Motor neuron (in vitro differentiated cells): ENCODE results near the gene SYNJ2. TPM values are rescaled to one million over a fixed set of nuclear protein-coding genes. Genes with fewer than 3 reads are reported as not detected.
"Not testable (repeated sequence)": the region's sequence is repeated elsewhere in the genome, so short reads cannot be mapped to it uniquely, and the experiment has no call there.

Source experiments
- ATAC-seq, 8 experiments: fragments of 200-7000 bp; cut with Tn5 transposase; replicated peaks in 6 of 8; 2 replicates each; pipeline ENCODE4 v1.8.0; 2021; ENCODE audit warnings: mild to moderate bottlenecking in 8 of 8, moderate library complexity in 8 of 8
- H3K27ac ChIP-seq, 2 donors: fragments of 250-450 bp; sonication (Bioruptor Pico); 2 replicates each; pipeline ENCODE4 v1.9.0; 2021; ENCODE audit warnings: antibody characterized with exemption in 2 of 2, mild to moderate bottlenecking in 2 of 2, moderate library complexity in 1 of 2
- H3K4me1 ChIP-seq, 2 donors: fragments of 250-450 bp; sonication (Bioruptor Pico); replicated peaks in 1 of 2; 2 replicates each; pipeline ENCODE4 v1.6.1; 2021; ENCODE audit warnings: antibody characterized with exemption in 2 of 2, mild to moderate bottlenecking in 2 of 2, moderate library complexity in 1 of 2
- H3K4me3 ChIP-seq, 5 donors: fragments of 250-450 bp; sonication (Bioruptor Pico); 2 replicates each; pipeline ENCODE4 v1.9.0; 2021; ENCODE audit warnings: antibody characterized with exemption in 5 of 5, mild to moderate bottlenecking in 5 of 5, moderate library complexity in 4 of 5
- WGBS, 10 experiments: fragments of 450-650 bp; shearing (Covaris generic); methylation state at CpG; one replicate each; pipeline ENCODE4 v1.0.0; 2022; 5-methylcytosine and 5-hydroxymethylcytosine counted together
- in situ Hi-C, 9 experiments: fragments of 400-800 bp; cut with MboI; loops; one replicate each; pipeline ENCODE4 v1.15.0; 2021; ENCODE audit warnings: low sequenced_read_pairs in 9 of 9, low pct_unique_long_range_greater_than_20kb in 2 of 9; ENCODE audit not compliant: unreplicated experiment in 9 of 9
- total RNA-seq, 8 experiments: library from RNA; unstranded; fragments of 300-600 nt; gene quantifications; 2 replicates each; pipeline versions ENCODE4 v1.2.3 to v1.2.4, GENCODE V29; 2022

Gene SYNJ2, protein sequence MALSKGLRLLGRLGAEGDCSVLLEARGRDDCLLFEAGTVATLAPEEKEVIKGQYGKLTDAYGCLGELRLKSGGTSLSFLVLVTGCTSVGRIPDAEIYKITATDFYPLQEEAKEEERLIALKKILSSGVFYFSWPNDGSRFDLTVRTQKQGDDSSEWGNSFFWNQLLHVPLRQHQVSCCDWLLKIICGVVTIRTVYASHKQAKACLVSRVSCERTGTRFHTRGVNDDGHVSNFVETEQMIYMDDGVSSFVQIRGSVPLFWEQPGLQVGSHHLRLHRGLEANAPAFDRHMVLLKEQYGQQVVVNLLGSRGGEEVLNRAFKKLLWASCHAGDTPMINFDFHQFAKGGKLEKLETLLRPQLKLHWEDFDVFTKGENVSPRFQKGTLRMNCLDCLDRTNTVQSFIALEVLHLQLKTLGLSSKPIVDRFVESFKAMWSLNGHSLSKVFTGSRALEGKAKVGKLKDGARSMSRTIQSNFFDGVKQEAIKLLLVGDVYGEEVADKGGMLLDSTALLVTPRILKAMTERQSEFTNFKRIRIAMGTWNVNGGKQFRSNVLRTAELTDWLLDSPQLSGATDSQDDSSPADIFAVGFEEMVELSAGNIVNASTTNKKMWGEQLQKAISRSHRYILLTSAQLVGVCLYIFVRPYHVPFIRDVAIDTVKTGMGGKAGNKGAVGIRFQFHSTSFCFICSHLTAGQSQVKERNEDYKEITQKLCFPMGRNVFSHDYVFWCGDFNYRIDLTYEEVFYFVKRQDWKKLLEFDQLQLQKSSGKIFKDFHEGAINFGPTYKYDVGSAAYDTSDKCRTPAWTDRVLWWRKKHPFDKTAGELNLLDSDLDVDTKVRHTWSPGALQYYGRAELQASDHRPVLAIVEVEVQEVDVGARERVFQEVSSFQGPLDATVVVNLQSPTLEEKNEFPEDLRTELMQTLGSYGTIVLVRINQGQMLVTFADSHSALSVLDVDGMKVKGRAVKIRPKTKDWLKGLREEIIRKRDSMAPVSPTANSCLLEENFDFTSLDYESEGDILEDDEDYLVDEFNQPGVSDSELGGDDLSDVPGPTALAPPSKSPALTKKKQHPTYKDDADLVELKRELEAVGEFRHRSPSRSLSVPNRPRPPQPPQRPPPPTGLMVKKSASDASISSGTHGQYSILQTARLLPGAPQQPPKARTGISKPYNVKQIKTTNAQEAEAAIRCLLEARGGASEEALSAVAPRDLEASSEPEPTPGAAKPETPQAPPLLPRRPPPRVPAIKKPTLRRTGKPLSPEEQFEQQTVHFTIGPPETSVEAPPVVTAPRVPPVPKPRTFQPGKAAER (N-terminal part only)
- 10 to 100 TPM in 2 of 8 experiments, 1 to 10 TPM in 4, under 1 TPM in 2; 0.60 to 35.5 (median 2.2) TPM for total RNA-seq

DNA sequence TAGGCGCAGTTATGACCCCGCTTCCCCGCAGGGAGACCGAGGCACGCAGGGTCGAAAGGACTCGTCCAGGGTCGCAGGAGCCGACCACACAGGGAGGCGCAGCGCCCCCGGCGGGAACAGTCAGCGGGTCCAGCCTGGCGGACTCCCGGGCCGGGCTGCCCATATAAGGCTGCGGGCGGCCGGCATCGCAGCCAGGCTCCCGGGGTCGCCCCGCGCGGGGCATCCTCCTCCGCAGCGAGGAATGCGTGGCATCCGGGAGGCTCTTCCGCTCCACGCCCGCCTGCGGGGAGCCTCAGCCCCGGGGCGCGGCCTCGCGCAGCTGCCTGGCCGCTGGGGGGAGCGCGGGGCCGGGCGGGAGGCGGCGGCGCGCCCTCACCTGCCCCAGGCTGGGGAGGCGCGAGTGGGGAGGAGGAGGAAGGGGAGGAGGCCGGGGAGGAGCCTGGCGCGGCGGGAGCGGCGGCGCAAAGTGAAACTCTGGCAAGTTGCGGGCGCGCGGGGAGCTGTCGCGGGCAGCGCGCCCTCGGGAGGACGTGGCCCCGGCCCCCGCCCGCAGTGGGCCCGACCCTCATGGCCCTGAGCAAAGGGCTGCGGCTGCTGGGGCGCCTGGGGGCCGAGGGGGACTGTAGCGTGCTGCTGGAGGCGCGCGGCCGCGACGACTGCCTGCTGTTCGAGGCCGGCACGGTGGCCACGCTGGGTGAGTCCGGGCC, at the start of gene SYNJ2:
TSS of gene SYNJ2 (plus strand) at position 469 of the 707 bp plus-strand sequence. CDS start at position 568, 99 bp downstream.
- peak within 1 kb of the TSS; percentile 34 to 49 (median 40) for H3K4me3 ChIP-seq
- WGBS, 10 experiments: 6 to 20% (median 12%) methylated on average over 3 to 13 of the region's 86 CpGs; no CpG with 5 or more reads in 7 of the 10 experiments
- peak; percentile 61 to 86 (median 80) for ATAC-seq
- H3K27ac ChIP-seq: no peak within 1 kb of the TSS
- in situ Hi-C loops: no loop called here
- H3K4me1 ChIP-seq: peaks cover 0 to 4% of the 10 kb centered on the region in 2 donors

GRCh38 chr6:157935786-157936185, 45.9 kb upstream of the SYNJ2 start:
- in situ Hi-C loops: no loop called here
- no peak overlapping the region for H3K27ac ChIP-seq
- 29 to 100% (median 60%) methylated on average over 1 to 2 of the region's 2 CpGs; no CpG with 5 or more reads in 1 of the 10 experiments for WGBS, 10 experiments

GRCh38 chr6:157937318-157937717, 44.3 kb upstream of the SYNJ2 start:
- in situ Hi-C loops: no loop called here
- Histone ChIP-seq H3K4me1 (no peaks in the 10 kb centered on the region), H3K4me3 (no peak overlapping the region), H3K27ac (no peak overlapping the region)
- ATAC-seq: no peak
- 68 to 100% (median 96%) methylated on average over 1 to 3 of the region's 3 CpGs; no CpG with 5 or more reads in 1 of the 10 experiments for WGBS, 10 experiments

More at GRCh38 chr6:157935786-157936185, 45.9 kb upstream of the SYNJ2 start:
- ATAC-seq: no peak
- H3K4me3 ChIP-seq: no peak overlapping the region
- H3K4me1 ChIP-seq: no peaks in the 10 kb centered on the region

DNA sequence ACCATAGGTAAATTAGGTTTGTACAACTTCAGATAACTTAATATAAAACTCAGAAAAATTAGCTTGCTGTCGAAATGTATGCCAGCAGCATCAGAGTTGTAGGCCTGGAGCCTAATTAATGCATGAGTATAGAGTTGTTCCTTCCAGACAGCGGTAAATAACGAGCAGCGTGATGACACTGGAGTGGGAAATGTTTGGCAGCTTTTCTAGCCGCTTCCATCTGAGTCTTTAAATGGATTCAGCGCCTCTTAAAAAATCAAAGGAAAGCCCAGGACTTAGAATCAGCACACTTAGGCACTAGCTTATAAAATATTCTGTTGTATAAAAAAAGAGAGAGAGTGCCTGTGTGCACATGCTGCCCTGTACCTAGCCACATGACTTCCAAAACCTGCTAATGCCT, 43.7 kb upstream of the SYNJ2 start:
- H3K4me3 ChIP-seq: no peak overlapping the region
- H3K27ac ChIP-seq: no peak overlapping the region

GRCh38 chr6:157940375-157941036, 41.2 kb upstream of the SYNJ2 start:
- H3K4me3 ChIP-seq: not testable (repeated sequence)

More for the DNA sequence above, 43.7 kb upstream of the SYNJ2 start:
- no peak for ATAC-seq
- in situ Hi-C loops: no loop called here
- 84 to 100% (median 93%) methylated on average over 3 to 6 of the region's 6 CpGs; no CpG with 5 or more reads in 1 of the 10 experiments for WGBS, 10 experiments
- no peaks in the 10 kb centered on the region for H3K4me1 ChIP-seq

GRCh38 chr6:157941101-157941863, 40.4 kb upstream of the SYNJ2 start:
- in situ Hi-C loops: no loop called here
- H3K27ac ChIP-seq: no peak overlapping the region
- no peak overlapping the region for H3K4me3 ChIP-seq
- no peak for ATAC-seq
- H3K4me1 ChIP-seq: no peaks in the 10 kb centered on the region
- WGBS, 10 experiments: 74 to 94% (median 89%) methylated on average over 1 to 9 of the region's 13 CpGs; no CpG with 5 or more reads in 1 of the 10 experiments

More at GRCh38 chr6:157940375-157941036, 41.2 kb upstream of the SYNJ2 start:
- in situ Hi-C loops, ATAC-seq, H3K27ac ChIP-seq, H3K4me1 ChIP-seq: not testable (repeated sequence)
- WGBS, 10 experiments: 94 to 100% (median 98%) methylated on average over 1 to 10 of the region's 12 CpGs; no CpG with 5 or more reads in 1 of the 10 experiments

GRCh38 chr6:157942351-157942750, 39.3 kb upstream of the SYNJ2 start:
- ATAC-seq: no peak
- no peaks in the 10 kb centered on the region for H3K4me1 ChIP-seq
- in situ Hi-C loops: no loop called here
- WGBS, 10 experiments: 45 to 93% (median 82%) methylated on average over 1 to 6 of the region's 14 CpGs; no CpG with 5 or more reads in 3 of the 10 experiments
- no peak overlapping the region for H3K4me3 ChIP-seq
- H3K27ac ChIP-seq: no peak overlapping the region

DNA sequence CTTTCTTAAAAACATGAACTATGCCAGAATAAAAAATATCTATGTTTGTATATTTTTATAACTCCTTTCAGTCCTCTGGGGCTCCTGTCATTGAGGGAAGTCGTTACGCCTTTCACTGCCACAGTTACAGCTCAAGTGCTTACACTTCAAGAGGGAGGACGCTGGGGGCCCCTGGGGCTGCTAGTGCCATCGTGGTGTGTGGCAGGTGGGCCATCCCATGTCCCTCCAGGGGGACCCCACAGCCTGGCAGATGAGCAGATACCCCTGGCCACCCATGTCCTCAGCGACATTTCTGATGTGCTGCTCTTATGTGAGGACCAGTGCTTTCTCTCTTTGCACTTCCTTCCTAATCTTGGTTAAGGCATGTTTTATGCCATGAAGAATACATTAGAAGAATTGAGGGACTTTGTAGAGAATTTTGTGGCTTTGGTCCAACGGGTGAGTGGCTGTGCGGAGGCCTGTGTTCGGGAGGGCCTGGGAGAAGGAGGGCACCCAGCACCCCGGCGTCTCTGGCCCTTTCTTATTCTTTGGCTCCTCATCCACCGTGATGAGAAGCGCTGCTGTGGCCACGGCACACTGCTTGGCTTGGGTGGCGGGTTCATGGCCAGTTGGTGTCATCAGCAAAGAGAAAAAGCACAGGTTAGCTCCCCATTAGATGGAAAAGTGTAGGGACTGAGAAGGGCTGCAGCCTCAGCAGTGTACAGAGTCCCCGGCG, 38.3 kb upstream of the SYNJ2 start:
- WGBS, 10 experiments: 88 to 100% (median 95%) methylated on average over 2 to 7 of the region's 16 CpGs; no CpG with 5 or more reads in 3 of the 10 experiments
- in situ Hi-C loops: no loop called here
- H3K4me1 ChIP-seq: no peaks in the 10 kb centered on the region
- H3K4me3 ChIP-seq: no peak overlapping the region
- H3K27ac ChIP-seq: no peak overlapping the region
- no peak for ATAC-seq

DNA sequence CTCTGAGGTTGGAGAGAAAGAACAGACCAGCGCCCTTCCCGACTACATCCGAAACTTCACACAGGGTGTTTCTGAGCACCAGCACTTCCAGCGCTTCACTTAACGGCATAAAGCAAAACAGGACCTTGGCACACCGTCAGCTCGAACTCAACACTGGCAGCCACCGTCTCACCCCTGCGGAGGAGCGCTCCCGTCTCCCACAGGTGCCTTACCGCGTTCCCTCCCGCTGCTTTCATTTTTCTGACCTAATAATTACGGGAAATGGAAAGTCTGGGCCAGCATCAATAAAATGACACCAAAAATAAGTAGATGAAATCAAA, 37.7 kb upstream of the SYNJ2 start:
- H3K4me3 ChIP-seq: no peak overlapping the region
- 87 to 100% (median 95%) methylated on average over 2 to 15 of the region's 15 CpGs; no CpG with 5 or more reads in 1 of the 10 experiments for WGBS, 10 experiments
- no peak for ATAC-seq
- no peaks in the 10 kb centered on the region for H3K4me1 ChIP-seq
- in situ Hi-C loops: no loop called here
- H3K27ac ChIP-seq: no peak overlapping the region

DNA sequence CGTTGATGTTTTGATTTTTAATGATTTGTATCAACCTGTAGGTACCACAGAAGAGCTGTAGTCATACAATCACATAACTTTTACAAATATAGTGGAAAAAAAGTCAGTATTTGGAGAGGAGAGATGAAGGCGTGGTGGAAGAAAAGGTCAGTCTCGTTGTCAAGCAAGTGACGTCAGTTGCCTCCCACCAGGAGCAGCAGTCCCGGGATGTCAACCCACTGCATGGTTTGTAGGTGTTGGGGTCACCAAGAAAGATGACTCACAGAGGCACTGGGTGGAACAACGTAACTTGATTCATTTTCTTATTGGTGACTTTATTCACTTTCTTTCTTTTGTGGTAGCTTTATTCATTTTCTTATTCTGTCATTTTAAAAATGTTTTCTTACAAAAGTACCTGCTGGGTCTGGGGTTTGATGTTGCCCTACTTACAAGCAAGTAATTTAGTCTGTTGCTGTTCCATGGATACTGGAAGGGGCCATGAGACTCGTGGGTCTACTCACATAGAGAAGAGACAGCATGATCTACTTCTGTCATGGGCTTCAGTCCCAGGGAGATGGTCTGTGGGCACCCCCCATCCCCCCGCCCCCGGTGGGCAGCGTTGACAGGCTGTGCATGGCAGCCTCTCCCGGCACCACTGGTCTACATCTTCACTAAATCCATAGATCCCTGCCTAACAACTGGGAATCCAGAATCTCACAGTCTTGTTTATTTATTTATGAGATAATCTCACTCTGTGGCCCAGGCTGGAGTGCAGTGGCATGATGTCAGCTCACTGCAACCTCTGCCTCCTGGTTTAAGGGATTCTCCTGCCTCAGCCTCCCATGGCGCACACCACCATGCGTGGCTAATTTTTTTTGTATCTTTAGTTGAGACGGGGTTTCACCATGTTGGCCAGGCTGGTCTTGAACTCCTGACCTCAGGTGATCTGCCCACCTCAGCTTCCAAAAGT, 36.4 kb upstream of the SYNJ2 start:
- 14 to 100% (median 92%) methylated on average over 1 to 11 of the region's 14 CpGs; no CpG with 5 or more reads in 2 of the 10 experiments for WGBS, 10 experiments
- in situ Hi-C loops: no loop called here
- Histone ChIP-seq H3K4me1 (no peaks in the 10 kb centered on the region), H3K4me3 (no peak overlapping the region), H3K27ac (no peak overlapping the region)
- ATAC-seq: peak in 1 of 8 experiments; percentile 15
